Neural progenitor cell (in vitro differentiated cells): ENCODE measurements around the gene TFDP1. TPM values are rescaled to one million over a fixed set of nuclear protein-coding genes. Genes with fewer than 3 reads are reported as not detected.
"Not testable (repeated sequence)": the region's sequence is repeated elsewhere in the genome, so short reads cannot be mapped to it uniquely, and the experiment has no call there.

Experiments
- DNase-seq: peaks from one replicate; pipeline ENCODE4 v3.0.0-alpha.2; 2016; ENCODE audit warnings: low spot score
- H2AFZ ChIP-seq: fragments of 200-600 bp; sonication (generic); replicated peaks from 2 replicates; pipeline ENCODE4 v1.6.1; 2016; ENCODE audit warnings: antibody characterized with exemption
- H3F3A ChIP-seq: fragments of 200-600 bp; sonication (generic); 2 replicates; pipeline ENCODE4 v1.6.1; 2016; ENCODE audit warnings: antibody characterized with exemption, low read depth
- H3K27ac ChIP-seq: fragments of 200-600 bp; sonication (generic); 2 replicates; pipeline ENCODE4 v1.5.1; 2016; ENCODE audit warnings: mild to moderate bottlenecking
- H3K27me3 ChIP-seq: fragments of 200-600 bp; sonication (generic); 2 replicates; pipeline ENCODE4 v1.6.1; 2016; ENCODE audit warnings: mild to moderate bottlenecking, moderate library complexity
- H3K36me3 ChIP-seq: fragments of 200-600 bp; sonication (generic); 2 replicates; pipeline ENCODE4 v1.5.1; 2016
- H3K4me1 ChIP-seq: fragments of 200-600 bp; sonication (generic); 2 replicates; pipeline ENCODE4 v1.6.1; 2016; ENCODE audit warnings: mixed run types
- H3K4me2 ChIP-seq: fragments of 200-600 bp; sonication (generic); 2 replicates; pipeline ENCODE4 v1.6.1; 2016
- H3K4me3 ChIP-seq: fragments of 200-600 bp; sonication (generic); 2 replicates; pipeline ENCODE4 v1.5.1; 2016
- H3K79me2 ChIP-seq: fragments of 200-600 bp; sonication (generic); 2 replicates; pipeline ENCODE4 v1.6.1; 2016; ENCODE audit warnings: low read depth
- H3K9ac ChIP-seq: fragments of 200-600 bp; sonication (generic); 2 replicates; pipeline ENCODE4 v1.6.1; 2016
- H3K9me3 ChIP-seq: fragments of 200-600 bp; sonication (generic); 2 replicates; pipeline ENCODE4 v1.5.1; 2016; ENCODE audit warnings: low read depth
- H4K20me1 ChIP-seq: fragments of 200-600 bp; sonication (generic); 2 replicates; pipeline ENCODE4 v1.6.1; 2016; ENCODE audit warnings: low read depth
- H3K27ac Mint-ChIP-seq: 3 replicates; pipeline ENCODE4 v1.8.0; 2021; ENCODE audit warnings: mixed read lengths
- H3K27me3 Mint-ChIP-seq: 2 replicates; pipeline ENCODE4 v1.8.0; 2022; ENCODE audit warnings: low read depth, mild to moderate bottlenecking, inconsistent platforms, moderate library complexity, mixed read lengths; ENCODE audit not compliant: insufficient read depth
- H3K36me3 Mint-ChIP-seq: 3 replicates; pipeline ENCODE4 v1.8.0; 2021; ENCODE audit warnings: mixed read lengths
- H3K4me1 Mint-ChIP-seq: 3 replicates; pipeline ENCODE4 v1.8.0; 2021; ENCODE audit warnings: mixed read lengths
- H3K4me3 Mint-ChIP-seq: 3 replicates; pipeline ENCODE4 v1.8.0; 2021; ENCODE audit warnings: mild to moderate bottlenecking, moderate library complexity, mixed read lengths
- H3K9me3 Mint-ChIP-seq: 3 replicates; pipeline ENCODE4 v1.8.0; 2020; ENCODE audit warnings: mixed read lengths
- CTCF ChIP-seq: fragments of 200-600 bp; sonication (generic); IDR thresholded peaks from 2 replicates; pipeline ENCODE4 v1.5.1; 2017; ENCODE audit warnings: antibody characterized with exemption, mild to moderate bottlenecking
- EZH2 ChIP-seq: fragments of 200-600 bp; sonication (generic); IDR thresholded peaks from 2 replicates; pipeline ENCODE4 v1.6.1; 2017; ENCODE audit warnings: antibody characterized with exemption, mild to moderate bottlenecking, moderate library complexity
- EZH2phosphoT487 ChIP-seq: fragments of 200-600 bp; sonication (generic); IDR thresholded peaks from 2 replicates; pipeline ENCODE4 v1.6.1; 2017; ENCODE audit warnings: antibody characterized with exemption
- total RNA-seq: library from RNA; depleted of rRNA; stranded (reverse); fragments of >200 nt; gene quantifications from 2 replicates; pipeline ENCODE4 v1.2.3, GENCODE V29; 2015; ENCODE audit warnings: low replicate concordance

TFDP1 gene
- total RNA-seq, 1 donor from 2014 or later, result 88.6 TPM

DNA sequence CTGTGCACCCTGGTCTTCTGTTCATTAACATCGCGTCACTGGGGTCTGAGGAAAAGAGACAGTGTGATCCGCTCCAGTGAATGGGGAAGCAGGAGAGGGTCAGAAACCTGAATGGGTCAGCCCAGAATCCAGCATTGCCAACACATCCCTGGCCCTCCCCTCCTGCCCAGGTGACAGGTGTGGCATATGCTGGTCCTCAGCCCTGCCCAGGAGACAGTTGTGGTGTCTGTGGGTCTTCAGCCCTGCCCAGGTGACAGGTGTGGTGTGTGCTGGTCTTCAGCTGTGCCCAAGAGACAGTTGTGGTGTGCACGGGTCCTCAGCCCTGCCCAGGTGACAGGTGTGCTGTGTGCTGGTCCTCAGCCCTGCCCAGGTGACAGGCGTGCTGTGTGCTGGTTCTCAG is 8.0 kb downstream of the TFDP1 start:
- Histone ChIP-seq H4K20me1 (peaks cover 41% of the 10 kb centered on the region), H3K4me2 (no peak overlapping the region), H3K4me1 (no peaks in the 10 kb centered on the region), H3K27me3 (no peaks in the 10 kb centered on the region), H3K9ac (no peak overlapping the region), H3K9me3 (no peaks in the 10 kb centered on the region), H3F3A (no peaks in the 10 kb centered on the region), H3K4me3 (no peak overlapping the region), H3K27ac (no peak overlapping the region), H2AFZ (no peak overlapping the region), H3K36me3 (peaks cover 7% of the 10 kb centered on the region), H3K79me2 (peaks cover 100% of the 10 kb centered on the region)
- Mint-ChIP-seq H3K9me3 (peaks cover 29% of the 10 kb centered on the region), H3K4me1 (no peaks in the 10 kb centered on the region), H3K27ac (no peak overlapping the region), H3K27me3 (peaks cover 6% of the 10 kb centered on the region), H3K4me3 (no peak overlapping the region), H3K36me3 (peaks cover 70% of the 10 kb centered on the region)
- TF ChIP-seq EZH2phosphoT487 (no peak), CTCF (no peak), EZH2 (no peak)
- no peak for DNase-seq

GRCh38 chr13:113594066-113594821 is 9.7 kb downstream of the TFDP1 start:
- not testable (repeated sequence) for H3K27me3 Mint-ChIP-seq, H3K4me2 ChIP-seq, DNase-seq, H3K27ac ChIP-seq, H3K4me1 Mint-ChIP-seq, H3K4me3 ChIP-seq, H3K36me3 ChIP-seq, H3K4me1 ChIP-seq, H3K27ac Mint-ChIP-seq, H3F3A ChIP-seq, H3K4me3 Mint-ChIP-seq, H3K9ac ChIP-seq, H2AFZ ChIP-seq, H3K9me3 ChIP-seq, H3K27me3 ChIP-seq
- Mint-ChIP-seq H3K36me3 (peaks cover 71% of the 10 kb centered on the region), H3K9me3 (peaks cover 39% of the 10 kb centered on the region)
- Histone ChIP-seq H4K20me1 (peaks cover 25% of the 10 kb centered on the region), H3K79me2 (peaks cover 100% of the 10 kb centered on the region)

DNA sequence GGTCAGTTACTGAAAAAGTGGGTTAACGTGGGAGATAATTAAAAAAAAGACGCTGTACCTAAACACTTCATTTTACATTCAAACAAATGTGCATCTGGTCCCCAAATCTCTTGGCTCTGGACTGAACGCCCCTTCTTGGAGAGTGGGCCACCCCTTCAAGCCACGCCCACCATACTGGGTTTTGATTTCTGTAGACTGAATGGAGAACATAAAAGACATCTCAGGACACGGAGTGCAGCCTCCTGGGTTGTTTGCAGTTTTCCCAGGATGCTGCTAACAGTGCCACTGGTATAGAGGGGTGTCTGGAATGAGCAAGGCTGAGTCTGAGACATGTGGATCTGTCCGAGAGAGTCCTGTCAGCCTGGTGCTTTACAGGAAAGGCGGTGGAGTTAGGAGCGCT is 10.6 kb downstream of the TFDP1 start:
- TF ChIP-seq EZH2phosphoT487 (no peak), CTCF (no peak), EZH2 (no peak)
- no peak overlapping the region for H3K9ac ChIP-seq
- Mint-ChIP-seq H3K36me3 (peaks cover 70% of the 10 kb centered on the region), H3K27ac (no peak overlapping the region), H3K4me3 (no peak overlapping the region), H3K4me1 (no peaks in the 10 kb centered on the region), H3K9me3 (peaks cover 45% of the 10 kb centered on the region), H3K27me3 (peaks cover 6% of the 10 kb centered on the region)
- DNase-seq, result no peak
- H3K9me3 ChIP-seq, result no peaks in the 10 kb centered on the region
- H3K4me1 ChIP-seq, result no peaks in the 10 kb centered on the region
- no peaks in the 10 kb centered on the region for H3F3A ChIP-seq
- peaks cover 7% of the 10 kb centered on the region for H3K36me3 ChIP-seq
- peaks cover 19% of the 10 kb centered on the region for H4K20me1 ChIP-seq
- no peak overlapping the region for H3K4me3 ChIP-seq
- no peak overlapping the region for H2AFZ ChIP-seq
- H3K79me2 ChIP-seq, result peaks cover 100% of the 10 kb centered on the region
- no peak overlapping the region for H3K27ac ChIP-seq
- H3K27me3 ChIP-seq, result no peaks in the 10 kb centered on the region
- H3K4me2 ChIP-seq, result no peak overlapping the region
